NCI-H774 (cell line): ENCODE results near the gene ALDH3A1.

Experiments
- DNase-seq: peaks from one replicate; lab custom pipeline; 2025; lab: John Stamatoyannopoulos, UW

The ALDH3A1 gene

GRCh38 chr17:19718613-19719354 is 29.3 kb downstream of the ALDH3A1 start:
- DNase-seq: no peak

- DNase-seq: no peak
Measured at GRCh38 chr17:19718041-19718612, 30.0 kb downstream of the ALDH3A1 start.

GRCh38 chr17:19717411-19717908 is 30.6 kb downstream of the ALDH3A1 start:
- DNase-seq: no peak

- DNase-seq: no peak
Measured at GRCh38 chr17:19717031-19717360, 31.1 kb downstream of the ALDH3A1 start.

GRCh38 chr17:19716108-19717030 is 31.7 kb downstream of the ALDH3A1 start, which contains the start of gene SLC47A2:
TSS of gene SLC47A2 (minus strand) at chr17:19716584. CDS start at chr17:19716555, 29 bp downstream.
- DNase-seq: no peak

GRCh38 chr17:19714542-19715411 is 33.3 kb downstream of the ALDH3A1 start:
- no peak for DNase-seq

- DNase-seq: no peak
Measured at GRCh38 chr17:19713901-19714361, 34.2 kb downstream of the ALDH3A1 start.

- DNase-seq: no peak
Measured at GRCh38 chr17:19713462-19713861, 34.6 kb downstream of the ALDH3A1 start.

- DNase-seq: no peak
Measured at GRCh38 chr17:19712436-19713004, 35.6 kb downstream of the ALDH3A1 start.

GRCh38 chr17:19709841-19710240 is 38.3 kb downstream of the ALDH3A1 start:
- DNase-seq: no peak

GRCh38 chr17:19708431-19709175 is 39.5 kb downstream of the ALDH3A1 start:
- no peak for DNase-seq

- DNase-seq: no peak
Measured at GRCh38 chr17:19707728-19708221, 40.3 kb downstream of the ALDH3A1 start.

- no peak for DNase-seq
Measured at GRCh38 chr17:19706791-19707727, 41.0 kb downstream of the ALDH3A1 start.

- no peak for DNase-seq
Measured at GRCh38 chr17:19705771-19706770, 42.0 kb downstream of the ALDH3A1 start.

- no peak for DNase-seq
Measured at GRCh38 chr17:19705201-19705600, 42.9 kb downstream of the ALDH3A1 start.

- DNase-seq: no peak
Measured at GRCh38 chr17:19703828-19704613, 44.1 kb downstream of the ALDH3A1 start.
